Breast epithelium (tissue), 3 donors: Measurements from ENCODE around the gene CLNK.

ENCODE experiments used
- CTCF ChIP-seq, 3 donors: fragments of 450-650 bp; IDR thresholded peaks; one replicate each; pipeline ENCODE4 v1.5.1; 2016 to 2017; ENCODE audit warnings: antibody characterized with exemption in 3 of 3, mild to moderate bottlenecking in 3 of 3, moderate library complexity in 3 of 3
- POLR2A ChIP-seq: fragments of 450-650 bp; IDR thresholded peaks from one replicate; pipeline ENCODE4 v1.6.1; 2016; ENCODE audit warnings: antibody characterized with exemption, mild to moderate bottlenecking, moderate library complexity
- POLR2AphosphoS5 ChIP-seq, 3 donors: sonication (generic); formaldehyde crosslinking; IDR thresholded peaks; one replicate each; pipeline ENCODE4 v1.6.1; 2017; ENCODE audit warnings: antibody characterized with exemption in 3 of 3

DNA sequence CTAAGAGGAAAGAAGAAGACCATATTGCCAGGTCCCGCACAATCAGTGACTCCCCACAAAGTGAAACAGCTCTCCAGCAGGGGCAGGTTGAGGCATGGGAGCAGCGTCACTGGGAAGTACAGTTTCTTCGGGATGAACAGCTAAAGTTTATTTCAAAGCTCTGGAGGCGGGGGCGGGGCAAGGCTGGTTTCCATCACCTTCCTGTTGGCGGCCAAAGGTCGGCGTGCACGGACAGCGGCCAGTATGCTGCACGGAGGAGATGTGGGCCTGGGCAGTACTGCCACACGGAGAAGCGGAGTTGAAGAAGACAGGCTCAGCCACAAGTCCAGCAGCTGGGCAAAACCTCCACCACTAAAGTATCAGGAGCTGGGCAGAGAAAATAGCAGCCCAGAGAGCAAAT, 226.4 kb downstream of the CLNK start:
- TF ChIP-seq CTCF (IDR thresholded peaks at IDR 0.05), result no peak
- no peak for TF ChIP-seq POLR2A
- TF ChIP-seq POLR2AphosphoS5 (IDR thresholded peaks at IDR 0.05), result no peak
